EH (cell line): Measurements from ENCODE around the gene CTNNA3.
"Not testable (repeated sequence)": the region's sequence is repeated elsewhere in the genome, so short reads cannot be mapped to it uniquely, and the experiment has no call there.

Experiments
- DNase-seq: peaks from one replicate; pipeline ENCODE4 v3.0.0-alpha.2; 2015; ENCODE audit warnings: low read depth

CTNNA3 gene

GRCh38 chr10:66366163-66366562 lies 1329.8 kb downstream of the CTNNA3 start:
- DNase-seq, result no peak

DNA sequence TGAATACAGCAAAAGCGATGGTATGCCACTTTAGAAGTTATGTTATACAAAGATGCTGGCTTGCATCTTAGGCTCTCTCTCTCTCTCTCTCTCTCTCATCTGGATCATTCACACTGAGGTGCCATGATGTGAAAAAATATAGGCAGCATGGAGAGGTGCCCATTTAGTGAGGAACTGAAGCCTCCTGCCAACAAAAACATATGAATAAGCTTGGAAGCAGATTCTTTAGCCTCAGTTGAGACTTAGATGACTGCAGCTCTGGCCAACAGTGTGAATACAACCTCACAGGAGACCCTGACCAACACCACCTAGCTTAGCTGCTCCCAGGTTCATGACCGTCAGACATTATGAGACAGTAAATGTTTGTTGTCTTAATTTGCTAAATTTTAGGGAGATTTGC lies 1330.3 kb downstream of the CTNNA3 start:
- no peak for DNase-seq

- DNase-seq, result no peak
Measured at GRCh38 chr10:66362522-66362921, 1333.5 kb downstream of the CTNNA3 start.

DNA sequence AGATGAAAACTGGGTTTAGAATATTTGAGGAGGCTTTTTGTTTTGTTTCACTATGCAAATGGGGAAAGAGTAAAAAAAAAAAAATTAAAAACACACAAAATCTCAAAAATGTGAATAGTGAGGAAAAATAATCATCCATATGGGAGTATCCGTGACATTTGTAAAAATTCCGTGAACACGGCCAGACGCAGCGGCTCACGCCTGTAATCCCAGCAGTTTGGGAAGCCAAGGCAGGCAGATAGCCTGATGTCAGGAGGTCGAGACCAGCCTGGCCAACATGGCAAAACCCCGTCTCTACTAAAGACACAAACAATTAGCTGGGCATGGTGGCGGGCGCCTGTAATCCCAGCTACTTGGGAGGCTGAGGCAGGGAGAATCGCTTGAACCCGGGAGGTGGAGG lies 1342.2 kb downstream of the CTNNA3 start:
- not testable (repeated sequence) for DNase-seq

DNA sequence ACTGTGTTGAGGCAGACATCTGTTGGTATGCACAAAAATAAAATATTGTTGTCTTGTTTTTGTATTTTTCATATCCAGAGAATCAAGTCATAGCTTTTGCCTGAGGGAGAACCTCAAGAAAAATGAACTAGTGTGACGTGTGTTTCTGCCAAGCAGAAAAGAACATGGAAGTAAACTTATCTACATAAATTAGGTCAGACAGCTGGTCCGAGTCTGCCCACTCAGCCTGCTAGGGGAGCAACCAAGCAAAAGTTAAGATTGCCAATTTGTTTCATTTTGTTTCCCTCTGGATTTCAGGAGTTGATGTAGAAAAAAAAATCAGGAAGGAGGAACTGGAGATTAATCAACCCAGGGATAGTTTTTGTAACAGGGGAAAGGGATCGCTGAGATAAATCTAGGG lies 1342.6 kb downstream of the CTNNA3 start:
- no peak for DNase-seq

- DNase-seq, result no peak
Measured at GRCh38 chr10:66350622-66351399, 1345.2 kb downstream of the CTNNA3 start.

- no peak for DNase-seq
Measured at GRCh38 chr10:66349726-66350125, 1346.3 kb downstream of the CTNNA3 start.

- DNase-seq, result no peak
Measured at GRCh38 chr10:66349076-66349475, 1346.9 kb downstream of the CTNNA3 start.

- no peak for DNase-seq
Measured at GRCh38 chr10:66337211-66337610, 1358.8 kb downstream of the CTNNA3 start.

DNA sequence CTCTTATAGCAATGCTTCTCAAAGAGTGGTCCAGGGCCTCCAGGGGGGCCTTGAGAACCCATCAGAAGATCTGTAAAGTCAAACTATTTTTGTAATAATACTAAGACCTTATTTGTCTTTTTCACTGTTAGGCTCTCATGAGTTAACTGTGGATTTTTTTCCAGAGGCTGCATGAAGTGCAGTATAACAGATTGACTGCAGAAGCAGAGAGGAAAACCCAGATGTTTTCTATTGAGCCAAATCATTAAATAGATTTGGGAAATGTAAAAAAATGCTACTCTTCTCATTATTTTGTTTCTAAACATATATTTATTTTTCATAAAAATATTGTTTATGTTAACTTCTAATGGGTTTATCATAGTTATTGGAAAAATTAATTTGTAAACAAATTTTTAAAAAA lies 1359.2 kb downstream of the CTNNA3 start:
- no peak for DNase-seq

DNA sequence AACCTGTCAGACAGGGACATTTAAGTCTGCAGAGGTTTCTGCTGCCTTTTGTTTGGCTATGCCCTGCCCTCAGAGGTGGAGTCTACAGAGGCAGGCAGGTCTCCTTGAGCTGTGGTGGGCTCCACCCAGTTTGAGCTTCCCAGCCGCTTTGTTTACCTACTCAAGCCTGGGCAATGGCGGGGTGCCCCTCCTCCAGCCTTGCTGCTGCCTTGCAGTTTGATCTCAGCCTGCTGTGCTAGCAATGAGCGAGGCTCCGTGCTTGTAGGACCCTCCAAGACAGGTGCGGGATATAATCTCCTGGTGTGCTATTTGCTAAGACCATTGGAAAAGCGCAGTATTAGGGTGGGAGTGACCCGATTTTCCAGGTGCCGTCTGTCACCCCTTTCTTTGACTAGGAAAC lies 1360.2 kb downstream of the CTNNA3 start:
- not testable (repeated sequence) for DNase-seq

- no peak for DNase-seq
Measured at GRCh38 chr10:66329147-66329546, 1366.8 kb downstream of the CTNNA3 start.

GRCh38 chr10:66326876-66327275 lies 1369.1 kb downstream of the CTNNA3 start:
- no peak for DNase-seq

DNA sequence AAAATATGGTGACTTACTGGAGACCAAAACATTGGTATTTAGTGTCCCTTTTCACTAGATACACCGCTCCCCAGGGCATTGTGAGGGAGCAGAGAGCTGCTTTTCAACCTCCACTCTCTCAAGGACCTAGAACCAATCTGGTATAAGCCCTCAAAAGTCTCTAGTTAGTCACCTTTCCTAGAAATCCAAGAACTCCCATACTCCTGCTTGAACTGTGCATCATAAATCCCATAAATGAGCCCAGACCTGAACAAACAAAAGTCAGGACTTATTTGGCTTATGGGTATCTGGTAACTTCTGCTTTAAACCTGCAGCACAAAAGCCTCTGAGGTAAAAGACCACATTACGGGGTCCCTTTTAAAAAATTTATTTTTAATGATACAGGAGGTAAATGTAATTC lies 1373.2 kb downstream of the CTNNA3 start:
- DNase-seq, result no peak

DNA sequence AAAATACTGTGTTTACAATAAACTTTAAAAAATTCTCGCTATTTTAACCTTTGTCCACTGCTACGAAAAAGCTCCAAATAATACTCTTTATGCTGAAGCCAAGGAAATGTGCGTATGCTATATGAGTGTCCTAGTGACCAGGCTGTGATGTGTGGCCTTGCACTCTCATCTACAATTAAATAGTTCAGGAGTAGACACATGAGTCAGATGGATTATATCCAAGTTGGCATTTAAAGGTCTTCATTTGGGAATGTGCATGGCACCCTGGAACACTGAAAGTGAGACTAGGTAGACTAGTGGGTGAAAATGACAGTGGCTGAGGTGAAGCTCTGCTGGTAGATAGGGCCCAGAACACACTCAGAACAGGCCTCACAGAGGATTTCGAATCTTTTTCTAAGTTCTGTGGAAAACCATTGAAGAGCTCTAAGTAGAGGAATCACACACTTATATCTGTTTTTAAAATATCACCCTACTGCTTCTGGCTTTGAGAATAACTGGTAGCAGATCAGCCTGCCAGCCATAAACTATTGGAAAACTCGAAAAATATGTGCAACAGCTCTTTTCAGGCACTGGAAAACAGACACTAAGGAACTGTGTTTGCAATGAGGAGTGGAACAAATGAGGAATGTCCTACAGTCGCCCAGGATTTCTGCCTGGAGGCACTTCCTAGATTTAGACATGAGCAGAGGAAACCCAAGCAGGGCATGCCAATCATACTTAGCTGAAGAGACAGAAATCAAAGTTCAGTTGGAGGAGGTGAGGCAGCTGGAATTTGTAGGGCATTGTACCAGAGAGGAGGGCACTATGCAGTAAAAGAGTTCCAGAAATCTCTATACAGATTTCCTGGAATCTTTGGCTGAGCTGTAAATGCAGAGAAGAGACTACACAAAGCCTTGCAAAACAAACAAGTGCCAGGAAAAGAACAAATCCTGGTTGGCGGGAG lies 1374.0 kb downstream of the CTNNA3 start:
- DNase-seq, result no peak

- DNase-seq, result no peak
Measured at GRCh38 chr10:66318761-66319160, 1377.2 kb downstream of the CTNNA3 start.

- no peak for DNase-seq
Measured at GRCh38 chr10:66307826-66308225, 1388.2 kb downstream of the CTNNA3 start.

- no peak for DNase-seq
Measured at GRCh38 chr10:66301078-66301477, 1394.9 kb downstream of the CTNNA3 start.

GRCh38 chr10:66295602-66296001 lies 1400.4 kb downstream of the CTNNA3 start:
- no peak for DNase-seq

DNA sequence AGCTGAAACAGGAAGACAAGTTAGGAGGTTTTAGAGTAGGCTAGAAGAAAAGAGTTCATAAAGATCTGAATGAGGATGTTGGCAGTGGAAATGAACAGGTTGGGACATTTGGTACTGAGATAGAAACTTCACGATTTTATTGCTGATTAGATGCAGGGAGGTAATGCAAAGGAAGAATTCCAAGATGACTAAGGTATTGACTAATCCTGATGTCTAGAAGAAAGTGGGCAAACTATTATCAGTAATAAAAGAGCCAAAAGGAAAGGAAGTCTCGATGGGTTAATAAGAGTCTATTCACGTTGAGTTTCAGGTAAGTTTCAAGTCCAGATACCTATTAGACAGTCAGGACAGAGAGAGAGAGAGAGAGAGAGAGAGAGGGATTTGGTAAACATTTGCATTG lies 1401.5 kb downstream of the CTNNA3 start:
- DNase-seq, result no peak

DNA sequence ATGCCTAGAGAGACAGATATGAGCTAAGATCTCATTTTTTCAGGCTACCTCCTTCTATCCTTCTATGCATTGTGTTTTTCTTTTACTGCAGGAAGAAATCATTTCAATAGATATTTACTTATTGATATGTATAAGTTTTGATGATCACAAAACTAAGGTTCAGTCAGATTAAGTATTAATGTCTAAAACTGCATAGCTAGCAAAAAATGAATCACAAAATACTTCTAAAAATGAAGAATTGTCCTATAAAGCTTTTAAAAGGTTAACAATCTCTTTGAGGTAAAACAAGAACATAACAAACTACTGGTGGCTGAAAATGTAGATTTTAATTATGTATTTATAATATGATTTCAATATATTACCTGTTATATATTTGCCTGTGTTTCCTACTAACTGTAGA lies 1403.1 kb downstream of the CTNNA3 start:
- no peak for DNase-seq

- DNase-seq, result no peak
Measured at GRCh38 chr10:66292456-66292855, 1403.5 kb downstream of the CTNNA3 start.

GRCh38 chr10:66291133-66291532 lies 1404.9 kb downstream of the CTNNA3 start:
- no peak for DNase-seq
